Measurements from ENCODE around the gene MED29.

GRCh38 chr19:39360599-39360998 is 30.6 kb upstream of the MED29 start:
- TF ChIP-seq CTCF (IDR thresholded peaks at IDR 0.05), result no peak
- no peak for TF ChIP-seq POLR2A (IDR thresholded peaks at IDR 0.05)

Data from testis (tissue), 2 donors.